HepG2 (cell line): ENCODE measurements around the gene RPRD2. TPM values are rescaled to one million over a fixed set of nuclear protein-coding genes. Genes with fewer than 3 reads are reported as not detected.

Source experiments
- ARHGAP35 ChIP-seq: sonication (generic); formaldehyde crosslinking; IDR thresholded peaks from 2 replicates; pipeline ENCODE4 v1.9.0; 2022; ENCODE audit warnings: mild to moderate bottlenecking, inconsistent platforms, moderate library complexity, missing genetic modification reagents, borderline replicate concordance
- ATF7-NPFF ChIP-seq: sonication (generic); formaldehyde crosslinking; IDR thresholded peaks from 2 replicates; pipeline ENCODE4 v1.8.1; 2023; ENCODE audit warnings: mild to moderate bottlenecking, low read depth, missing genetic modification reagents, moderate library complexity
- ATM ChIP-seq: fragments of 450-650 bp; IDR thresholded peaks from 2 replicates; pipeline ENCODE4 v1.7.1; 2017; ENCODE audit warnings: mild to moderate bottlenecking, borderline replicate concordance
- CAMTA2 ChIP-seq: sonication (generic); formaldehyde crosslinking; IDR thresholded peaks from 2 replicates; pipeline ENCODE4 v1.4.0; 2020; ENCODE audit warnings: mild to moderate bottlenecking, missing genetic modification reagents, borderline replicate concordance
- CREB3 ChIP-seq: sonication (generic); formaldehyde crosslinking; IDR thresholded peaks from 2 replicates; pipeline ENCODE4 v1.5.0; 2020; ENCODE audit warnings: missing genetic modification reagents
- EP300 ChIP-seq, 3 experiments: sonication (generic) in 1 of 3; formaldehyde crosslinking in 1 of 3; IDR thresholded peaks; 2 replicates each; pipeline versions ENCODE4 v1.5.1 to v1.6.1; 2011 to 2020; ENCODE audit warnings: low read depth in 2 of 3, low read length in 2 of 3, borderline replicate concordance in 1 of 3, improper control_type of control experiment in 1 of 3, mild to moderate bottlenecking in 1 of 3, missing genetic modification reagents in 1 of 3, moderate library complexity in 1 of 3
- ETS1 ChIP-seq: sonication (generic); formaldehyde crosslinking; IDR thresholded peaks from 2 replicates; pipeline ENCODE4 v1.4.0; 2020; ENCODE audit warnings: missing genetic modification reagents
- GATAD1 ChIP-seq: IDR thresholded peaks from 2 replicates; pipeline ENCODE4 v1.6.1; 2016; ENCODE audit warnings: missing genetic modification reagents, missing compliant biosample characterization
- GZF1 ChIP-seq: sonication (generic); formaldehyde crosslinking; IDR thresholded peaks from 2 replicates; pipeline ENCODE4 v1.5.1; 2020; ENCODE audit warnings: mild to moderate bottlenecking, missing genetic modification reagents
- HBP1 ChIP-seq: IDR thresholded peaks from 2 replicates; pipeline ENCODE4 v1.6.1; 2016; ENCODE audit warnings: low read depth, control low read depth
- MXI1 ChIP-seq: IDR thresholded peaks from 3 replicates; pipeline ENCODE4 v1.6.1; 2012; ENCODE audit warnings: low read depth, low read length, inconsistent platforms, borderline replicate concordance
- RNF2 ChIP-seq: fragments of 450-650 bp; conservative IDR thresholded peaks from 2 replicates; pipeline ENCODE4 v1.6.1; 2016; ENCODE audit warnings: low read depth
- RORA ChIP-seq: sonication (generic); formaldehyde crosslinking; IDR thresholded peaks from 2 replicates; pipeline ENCODE4 v1.5.0; 2020; ENCODE audit warnings: mild to moderate bottlenecking, missing genetic modification reagents, moderate library complexity
- SMYD3 ChIP-seq: sonication (generic); formaldehyde crosslinking; IDR thresholded peaks from 2 replicates; pipeline ENCODE4 v1.8.1; 2023; ENCODE audit warnings: mild to moderate bottlenecking, missing genetic modification reagents
- SP140L ChIP-seq: sonication (generic); formaldehyde crosslinking; IDR thresholded peaks from 2 replicates; pipeline ENCODE4 v1.4.0; 2020; ENCODE audit warnings: missing genetic modification reagents, borderline replicate concordance
- SP2 ChIP-seq: sonication (generic); formaldehyde crosslinking; IDR thresholded peaks from 2 replicates; pipeline ENCODE4 v1.5.1; 2020; ENCODE audit warnings: mild to moderate bottlenecking, missing genetic modification reagents
- ZBTB26 ChIP-seq: IDR thresholded peaks from 2 replicates; pipeline ENCODE4 v1.6.1; 2016; ENCODE audit warnings: missing compliant biosample characterization, missing genetic modification reagents, borderline replicate concordance
- ZNF20 ChIP-seq: sonication (generic); formaldehyde crosslinking; IDR thresholded peaks from 2 replicates; pipeline ENCODE4 v1.4.0; 2020; ENCODE audit warnings: mild to moderate bottlenecking, moderate library complexity, missing genetic modification reagents
- ZNF530 ChIP-seq: sonication (generic); formaldehyde crosslinking; IDR thresholded peaks from 2 replicates; pipeline ENCODE4 v1.5.0; 2020; ENCODE audit warnings: low read depth, mild to moderate bottlenecking, missing genetic modification reagents
- ZNF616 ChIP-seq: sonication (generic); formaldehyde crosslinking; IDR thresholded peaks from 2 replicates; pipeline ENCODE4 v1.5.0; 2020; ENCODE audit warnings: low read depth, mild to moderate bottlenecking, missing genetic modification reagents
- ZNF644 ChIP-seq: IDR thresholded peaks from 2 replicates; pipeline ENCODE4 v1.6.1; 2016; ENCODE audit warnings: low read depth
- ZNF672 ChIP-seq: sonication (generic); formaldehyde crosslinking; IDR thresholded peaks from 2 replicates; pipeline ENCODE4 v1.8.1; 2022; ENCODE audit warnings: missing genetic modification reagents
- ZUFSP ChIP-seq: sonication (generic); formaldehyde crosslinking; IDR thresholded peaks from 2 replicates; pipeline ENCODE4 v1.9.0; 2021; ENCODE audit warnings: missing genetic modification reagents, mild to moderate bottlenecking, borderline replicate concordance
- polyA plus RNA-seq, 8 experiments: library from polyadenylated mRNA; depleted of rRNA in 3 of 8; stranded (reverse) in 7 of 8; unstranded in 1 of 8; fragments of >200 nt; fragmentation: Illumina TruSeq in 4 of 8; extraction: Trizol in 4 of 8; gene quantifications; 2 replicates each; pipeline versions ENCODE4 v1.2.1 to v1.2.3, GENCODE V29; 2011 to 2016; ENCODE audit warnings: low read depth in 4 of 8, missing spikeins in 1 of 8, mixed read lengths in 1 of 8; ENCODE audit not compliant: insufficient read depth in 1 of 8
- total RNA-seq, 5 experiments: library from RNA; depleted of rRNA; stranded (reverse); fragments of >200 nt; fragmentation: Illumina TruSeq; extraction: Trizol; gene quantifications; 2 replicates each; pipeline ENCODE4 v1.2.3, GENCODE V29; 2016; ENCODE audit warnings: low read depth in 1 of 5

The RPRD2 gene
- total and polyA plus RNA-seq, 2 of the 13 experiments (the other 11 are each of a cell fraction or from before 2014, with no cell fraction given): 8.0 to 8.9 TPM

GRCh38 chr1:150515328-150516049 is 151.5 kb downstream of the RPRD2 start, which contains the start of gene FALEC (continued):
- no peak; the same call in 1 of the 2 replicates for TF ChIP-seq HBP1
- TF ChIP-seq CREB3 (CRISPR knock-in tag): no peak
- 0 out of 2 replicates have a peak, but pooled peaks have one; percentile 24 for TF ChIP-seq ZNF616 (CRISPR knock-in tag)
- TF ChIP-seq GATAD1: peak; percentile 55; the same call in 1 of the 2 replicates
- TF ChIP-seq ETS1: no peak
- TF ChIP-seq EP300 (IDR thresholded peaks at IDR 0.05; ENCODE audit: low read depth in 2 of 2, low read length in 2 of 2): peak in 1 of 2 experiments; percentile 14; a peak in 1 of 4 replicates
- TF ChIP-seq EP300 (CRISPR knock-in tag; IDR thresholded peaks at IDR 0.05; ENCODE audit: borderline replicate concordance): no peak
- TF ChIP-seq SMYD3 (CRISPR knock-in tag): no peak
- TF ChIP-seq ZUFSP (CRISPR knock-in tag): no peak
- no peak for TF ChIP-seq ARHGAP35 (CRISPR knock-in tag)
- no peak for TF ChIP-seq CAMTA2
- no peak; the same call in 1 of the 2 replicates for TF ChIP-seq ATF7-NPFF (CRISPR knock-in tag)
- no peak for TF ChIP-seq ZNF672 (CRISPR knock-in tag)
- TF ChIP-seq GZF1: no peak; the same call in 1 of the 2 replicates
- no peak for TF ChIP-seq ZBTB26 (CRISPR knock-in tag)
- no peak for TF ChIP-seq ZNF644 (CRISPR knock-in tag)
- TF ChIP-seq MXI1: peak; percentile 61; the same call in 1 of the 3 replicates
- no peak for TF ChIP-seq ZNF20 (CRISPR knock-in tag)
- peak; percentile 86 for TF ChIP-seq SP2 (CRISPR knock-in tag)
- no peak for TF ChIP-seq RORA (CRISPR knock-in tag)
- no peak for TF ChIP-seq SP140L (CRISPR knock-in tag)
- no peak for TF ChIP-seq ZNF530 (CRISPR knock-in tag)
- no peak for TF ChIP-seq ATM
- no peak for TF ChIP-seq RNF2
